ENCODE measurements around the gene POFUT1.
A peak's percentile ranks its signal among the peaks of the same experiment; 100 is the strongest.
"Not testable (repeated sequence)": the region's sequence is repeated elsewhere in the genome, so short reads cannot be mapped to it uniquely, and the experiment has no call there.

Gene POFUT1

DNA sequence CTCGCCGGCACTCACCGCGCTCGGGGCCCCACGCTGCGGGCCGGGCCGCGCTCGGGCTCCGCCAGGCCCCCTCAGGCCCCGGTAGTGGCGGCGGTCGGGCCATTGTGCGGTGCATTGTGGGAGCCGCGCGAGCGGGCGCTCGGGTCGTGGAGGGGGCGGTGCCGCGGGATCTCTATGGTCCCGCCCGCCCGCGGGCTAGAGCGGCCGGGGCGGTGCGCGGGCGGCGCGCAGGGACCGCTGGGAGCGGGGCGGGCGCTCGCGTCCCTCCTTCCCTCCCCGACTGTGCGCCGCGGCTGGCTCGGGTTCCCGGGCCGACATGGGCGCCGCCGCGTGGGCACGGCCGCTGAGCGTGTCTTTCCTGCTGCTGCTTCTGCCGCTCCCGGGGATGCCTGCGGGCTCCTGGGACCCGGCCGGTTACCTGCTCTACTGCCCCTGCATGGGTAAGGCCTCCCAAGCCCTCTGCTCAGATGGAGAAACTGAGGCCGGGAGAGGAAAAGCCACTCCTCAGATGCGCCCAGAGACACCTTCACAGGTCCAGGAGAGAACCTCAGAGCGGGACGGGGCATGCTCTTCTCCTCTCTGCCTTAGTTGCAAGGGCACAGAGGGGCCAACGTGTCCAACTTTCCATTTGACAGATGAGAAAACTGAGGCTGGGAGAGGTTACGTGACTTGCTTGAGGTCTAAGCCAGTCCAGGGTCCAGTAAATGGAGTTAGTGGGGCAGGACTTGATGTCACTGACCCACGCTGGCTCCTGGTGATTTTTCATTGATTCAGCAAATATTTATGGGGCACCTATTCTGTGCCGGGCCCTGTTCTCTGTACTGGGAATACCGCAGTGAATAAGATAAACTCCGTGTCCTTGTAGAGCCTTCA is at the start of gene POFUT1, which contains the start of gene PLAGL2:
POFUT1 (plus strand) TSS at position 255 of the 873 bp plus-strand sequence; CDS start at position 317, 62 bp downstream.
PLAGL2 (minus strand) TSS at position 118 of the 873 bp plus-strand sequence. CDS start 5,565 bp downstream, outside the sequence.
- peak; percentile 36 for DNase-seq

- no peak for DNase-seq
These were observed 49.3 kb upstream of the POFUT1 start for GRCh38 chr20:32158351-32158750.

- no peak for DNase-seq
These were observed 48.6 kb upstream of the POFUT1 start for GRCh38 chr20:32158943-32159660.

DNA sequence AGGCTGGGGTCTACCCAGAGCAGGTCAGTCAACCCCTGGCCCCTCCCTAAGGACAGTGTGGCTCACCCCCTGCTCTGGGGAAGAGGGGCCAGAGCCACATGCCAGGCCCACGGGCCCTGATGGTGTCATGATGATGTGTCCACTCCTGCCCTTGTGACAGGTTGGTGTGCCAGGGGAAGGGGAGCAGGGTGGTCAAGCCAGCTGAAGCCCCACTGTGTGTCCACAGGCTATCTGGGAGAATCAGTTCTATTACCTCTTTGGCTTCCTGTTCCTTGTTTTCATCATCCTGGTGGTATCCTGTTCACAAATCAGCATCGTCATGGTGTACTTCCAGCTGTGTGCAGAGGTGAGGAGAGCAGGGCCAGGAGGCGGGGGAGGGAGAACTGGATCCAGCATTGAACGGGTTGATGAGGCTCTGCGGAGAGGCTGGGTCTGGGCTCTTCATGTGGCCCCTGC is 47.9 kb upstream of the POFUT1 start:
- no peak for DNase-seq

- DNase-seq = no peak
These were observed 47.3 kb upstream of the POFUT1 start for GRCh38 chr20:32160341-32160740.

DNA sequence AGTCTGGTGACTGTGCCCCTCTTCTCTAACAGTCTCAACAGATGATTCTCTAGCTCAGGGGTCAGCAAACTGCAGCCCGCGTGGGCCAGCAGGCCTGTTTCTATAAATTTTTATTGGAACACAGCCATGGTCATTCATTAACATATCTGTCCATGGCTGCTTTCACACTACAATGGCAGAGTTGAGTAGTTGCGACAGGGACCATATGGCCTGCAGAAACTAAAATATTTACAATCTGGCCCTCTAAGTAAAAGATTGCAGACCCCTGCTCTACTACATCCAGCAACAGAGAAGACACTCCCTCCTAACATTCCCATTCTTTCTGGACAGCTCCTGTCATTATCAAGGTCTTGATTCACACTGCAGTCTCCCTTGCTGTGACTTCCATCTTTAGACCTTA is 45.3 kb upstream of the POFUT1 start:
- DNase-seq = no peak

DNA sequence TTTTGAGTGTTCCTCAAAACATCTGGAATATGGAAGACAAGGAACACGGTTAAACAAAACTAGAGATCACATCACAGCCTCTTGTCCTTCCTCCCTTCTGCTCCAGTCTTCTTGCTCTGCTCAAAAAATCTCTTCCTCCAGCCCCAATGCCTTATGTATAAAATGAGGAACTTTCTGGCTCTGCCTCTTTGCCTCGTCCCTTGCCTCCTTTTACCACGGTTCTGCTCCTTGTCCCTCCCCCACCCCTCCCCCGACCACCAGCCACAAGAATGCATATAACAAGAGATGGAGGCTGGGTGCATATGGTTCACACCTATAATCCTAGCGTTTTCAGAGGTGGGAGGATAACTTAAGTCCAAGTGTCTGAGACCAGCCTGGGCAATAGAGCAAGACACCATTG is 43.7 kb upstream of the POFUT1 start:
- DNase-seq = no peak

DNA sequence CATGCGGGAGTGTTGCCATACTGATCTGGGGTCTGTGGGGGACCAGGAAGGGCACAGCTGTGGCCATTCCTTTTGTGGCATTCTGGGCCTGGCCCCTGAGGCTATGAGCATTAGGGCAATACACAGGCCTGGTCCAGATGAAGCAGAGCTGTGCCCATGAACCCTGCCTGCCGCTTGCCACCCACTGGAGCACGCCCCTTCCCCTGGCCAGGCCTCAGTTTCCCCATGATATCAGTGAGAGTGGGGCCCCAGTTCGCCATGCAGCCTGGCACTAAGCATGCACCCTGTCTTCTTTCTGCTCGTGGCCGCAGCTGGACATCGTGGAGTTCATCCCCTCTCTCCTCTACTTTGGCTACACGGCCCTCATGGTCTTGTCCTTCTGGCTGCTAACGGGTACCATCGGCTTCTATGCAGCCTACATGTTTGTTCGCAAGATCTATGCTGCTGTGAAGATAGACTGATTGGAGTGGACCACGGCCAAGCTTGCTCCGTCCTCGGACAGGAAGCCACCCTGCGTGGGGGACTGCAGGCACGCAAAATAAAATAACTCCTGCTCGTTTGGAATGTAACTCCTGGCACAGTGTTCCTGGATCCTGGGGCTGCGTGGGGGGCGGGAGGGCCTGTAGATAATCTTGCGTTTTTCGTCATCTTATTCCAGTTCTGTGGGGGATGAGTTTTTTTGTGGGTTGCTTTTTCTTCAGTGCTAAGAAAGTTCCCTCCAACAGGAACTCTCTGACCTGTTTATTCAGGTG is 42.5 kb upstream of the POFUT1 start:
- no peak for DNase-seq

DNA sequence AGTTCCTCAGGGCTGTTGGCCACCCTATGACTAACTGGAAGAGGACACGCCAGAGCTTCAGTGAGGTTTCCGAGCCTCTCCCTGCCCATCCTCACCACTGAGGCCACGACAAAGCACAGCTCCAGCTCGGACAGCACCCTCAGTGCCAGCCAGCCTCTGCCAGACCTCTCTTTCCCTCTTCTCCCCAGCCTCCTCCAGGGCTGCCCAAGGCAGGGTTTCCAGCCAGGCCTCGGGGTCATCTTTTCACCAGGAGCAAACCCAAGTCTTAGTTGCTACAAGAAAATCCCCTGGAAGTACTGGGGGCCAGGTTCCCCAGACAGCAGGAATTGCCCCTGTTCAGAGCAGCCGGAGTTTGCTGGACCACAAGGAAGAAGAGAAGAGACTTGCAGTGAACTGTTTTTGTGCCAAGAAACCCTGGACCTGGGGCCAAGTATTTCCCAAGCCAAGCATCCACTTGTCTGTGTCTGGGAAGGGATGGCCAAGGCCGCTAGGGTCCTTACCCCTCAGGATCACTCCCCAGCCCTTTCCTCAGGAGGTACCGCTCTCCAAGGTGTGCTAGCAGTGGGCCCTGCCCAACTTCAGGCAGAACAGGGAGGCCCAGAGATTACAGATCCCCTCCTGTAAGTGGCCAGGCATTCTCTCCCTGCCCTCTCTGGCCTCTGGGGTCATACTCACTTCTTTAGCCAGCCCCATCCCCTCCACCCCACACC is 41.7 kb upstream of the POFUT1 start:
- DNase-seq = no peak

GRCh38 chr20:32167552-32167951 is 40.1 kb upstream of the POFUT1 start:
- DNase-seq = no peak

GRCh38 chr20:32168184-32168910 is 39.3 kb upstream of the POFUT1 start:
- DNase-seq = no peak

GRCh38 chr20:32177696-32178095 is 30.0 kb upstream of the POFUT1 start:
- not testable (repeated sequence) for DNase-seq

DNA sequence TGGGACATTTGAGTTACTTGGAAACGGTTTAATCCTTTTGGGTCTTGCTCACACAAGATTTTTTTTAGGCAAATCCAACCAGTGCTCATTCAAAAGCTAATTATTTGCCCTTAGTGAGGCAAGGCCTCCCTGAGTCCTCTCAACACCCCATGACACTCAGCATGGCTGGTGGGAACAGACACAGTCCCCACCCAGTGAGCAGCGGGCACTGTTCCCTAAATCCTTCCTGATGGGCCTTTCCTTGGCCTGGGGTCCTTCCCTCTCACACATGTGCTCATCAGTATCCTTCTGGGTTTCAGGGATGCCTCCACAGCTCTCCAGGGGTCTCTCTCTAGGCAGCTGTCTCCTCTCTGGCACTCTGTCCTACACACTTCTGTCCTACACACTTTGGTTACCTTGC is 28.2 kb upstream of the POFUT1 start:
- no peak for DNase-seq

DNA sequence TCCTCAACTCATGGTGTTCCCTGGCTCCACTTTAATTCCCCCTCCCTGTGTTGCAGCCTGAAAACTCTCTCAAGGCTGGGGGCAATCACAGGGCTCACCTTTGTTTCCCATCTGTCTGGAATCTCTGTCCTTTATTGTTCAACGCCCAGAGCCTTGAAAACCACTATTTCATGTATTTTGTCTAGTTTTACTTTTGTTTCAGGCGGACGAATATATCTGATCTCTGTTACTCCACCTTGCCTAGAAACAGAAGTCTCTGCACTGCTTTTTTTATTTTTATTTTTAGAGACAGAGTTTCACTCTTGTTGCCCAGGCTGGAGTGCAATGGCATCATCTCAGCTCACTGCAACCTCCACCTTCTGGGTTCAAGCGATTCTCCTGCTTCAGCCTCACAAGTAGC is 27.7 kb upstream of the POFUT1 start:
- DNase-seq = no peak

GRCh38 chr20:32181606-32182005 is 26.1 kb upstream of the POFUT1 start:
- DNase-seq = no peak

- DNase-seq = no peak
These were observed 23.6 kb upstream of the POFUT1 start for GRCh38 chr20:32183947-32184635.

GRCh38 chr20:32184961-32185603 is 22.6 kb upstream of the POFUT1 start:
- DNase-seq = no peak

DNA sequence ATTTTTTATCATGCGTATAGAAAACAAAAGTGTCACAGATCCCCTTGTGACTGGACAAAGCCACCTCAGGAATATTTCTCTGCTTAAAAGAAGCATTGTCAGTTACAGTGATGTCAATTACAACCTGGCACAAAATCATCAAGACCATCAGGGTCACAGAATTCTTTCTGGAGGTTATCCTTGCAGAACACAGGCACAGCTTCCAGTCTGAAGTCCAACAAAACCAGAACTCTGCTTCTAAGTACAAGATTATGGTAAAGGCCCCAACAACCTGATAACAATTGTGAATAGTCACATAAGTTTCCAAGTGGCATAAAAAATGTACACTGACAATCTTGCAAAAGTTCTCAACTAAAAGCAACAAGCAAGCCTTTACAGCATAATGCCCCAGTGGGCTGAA is 21.2 kb upstream of the POFUT1 start:
- no peak for DNase-seq

- no peak for DNase-seq
These were observed 19.1 kb upstream of the POFUT1 start for GRCh38 chr20:32188376-32189122.

- DNase-seq = no peak
These were observed 18.6 kb upstream of the POFUT1 start for GRCh38 chr20:32189123-32189410.
